Kidney epithelial cell (primary cell): Measurements from ENCODE around the gene HDAC11. TPM values are rescaled to one million over a fixed set of nuclear protein-coding genes. Genes with fewer than 3 reads are reported as not detected.
A peak's percentile ranks its signal among the peaks of the same experiment; 100 is the strongest.

Experiments used
- DNase-seq: peaks from one replicate; pipeline ENCODE4 v3.0.0-alpha.2; 2010; ENCODE audit warnings: low read depth
- H3K27me3 ChIP-seq: 2 replicates; pipeline ENCODE4 v1.6.0; 2011; ENCODE audit warnings: low read length; ENCODE audit not compliant: control insufficient read depth, insufficient read depth
- H3K36me3 ChIP-seq: 2 replicates; pipeline ENCODE4 v1.5.1; 2011; ENCODE audit warnings: low read length; ENCODE audit not compliant: control insufficient read depth, insufficient read depth
- H3K4me3 ChIP-seq: 2 replicates; pipeline ENCODE4 v1.5.1; 2011; ENCODE audit warnings: low read depth, mild to moderate bottlenecking, control low read depth, low read length
- total RNA-seq: library from RNA; depleted of rRNA; stranded (reverse); fragments of >200 nt; gene quantifications from 2 replicates; pipeline ENCODE4 v1.2.3, GENCODE V29; 2015
- TF ChIP-seq, protein P1 (sequence below): IDR thresholded peaks from 2 replicates; pipeline ENCODE4 v1.5.1; 2011; ENCODE audit warnings: mild to moderate bottlenecking, moderate library complexity, low read length, control low read depth, inconsistent platforms; ENCODE audit not compliant: insufficient read depth, poor library complexity, severe bottlenecking

HDAC11 gene
- total RNA-seq, 1 donor from 2014 or later = 14.3 TPM

DNA sequence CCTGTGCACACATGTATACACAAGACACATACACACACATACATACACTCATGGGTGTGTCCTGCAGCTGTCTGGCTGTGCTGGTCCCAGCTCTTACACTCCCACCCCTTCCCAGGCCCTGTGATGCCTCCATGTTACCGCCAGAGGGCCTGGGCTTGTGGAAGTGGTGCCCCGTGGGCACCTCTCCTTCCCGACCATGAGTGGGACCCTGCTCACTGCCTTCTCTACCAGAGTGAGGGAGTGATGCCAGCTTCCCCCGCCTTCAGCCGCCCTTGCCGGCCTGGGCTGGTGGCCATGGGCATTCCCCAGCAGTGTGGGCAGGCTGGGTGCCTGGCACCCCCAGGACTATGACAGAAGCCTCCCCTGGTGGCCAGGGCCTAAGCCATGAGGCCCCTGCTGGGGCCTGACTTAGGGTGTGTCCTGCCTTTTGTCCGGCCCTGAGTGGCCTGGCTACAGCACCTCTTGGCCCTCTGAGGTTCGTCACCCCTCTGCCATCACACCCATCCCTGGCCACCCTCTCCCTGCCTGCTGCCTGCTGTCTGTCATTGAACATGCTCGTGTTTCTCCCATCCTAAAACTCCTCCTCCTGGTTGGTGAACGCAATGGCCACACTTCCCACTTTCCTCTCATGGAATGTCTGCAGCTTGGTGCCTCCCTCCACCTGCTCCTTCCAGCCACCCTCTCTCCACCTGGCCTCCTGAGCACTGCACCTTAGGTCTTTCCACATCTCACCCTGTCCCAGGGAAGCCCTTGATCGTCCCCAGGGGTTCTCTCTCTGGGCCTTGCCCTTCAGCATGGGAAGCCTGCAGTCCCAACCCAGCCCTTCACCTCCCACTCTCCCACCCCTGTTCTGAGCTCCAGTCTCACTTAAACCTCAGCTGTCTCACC lies 14.6 kb downstream of the HDAC11 start:
- Histone ChIP-seq H3K27me3 (no peaks in the 10 kb centered on the region), H3K4me3 (no peak overlapping the region), H3K36me3 (no peaks in the 10 kb centered on the region)
- no peak for DNase-seq
- TF ChIP-seq, protein P1, sequence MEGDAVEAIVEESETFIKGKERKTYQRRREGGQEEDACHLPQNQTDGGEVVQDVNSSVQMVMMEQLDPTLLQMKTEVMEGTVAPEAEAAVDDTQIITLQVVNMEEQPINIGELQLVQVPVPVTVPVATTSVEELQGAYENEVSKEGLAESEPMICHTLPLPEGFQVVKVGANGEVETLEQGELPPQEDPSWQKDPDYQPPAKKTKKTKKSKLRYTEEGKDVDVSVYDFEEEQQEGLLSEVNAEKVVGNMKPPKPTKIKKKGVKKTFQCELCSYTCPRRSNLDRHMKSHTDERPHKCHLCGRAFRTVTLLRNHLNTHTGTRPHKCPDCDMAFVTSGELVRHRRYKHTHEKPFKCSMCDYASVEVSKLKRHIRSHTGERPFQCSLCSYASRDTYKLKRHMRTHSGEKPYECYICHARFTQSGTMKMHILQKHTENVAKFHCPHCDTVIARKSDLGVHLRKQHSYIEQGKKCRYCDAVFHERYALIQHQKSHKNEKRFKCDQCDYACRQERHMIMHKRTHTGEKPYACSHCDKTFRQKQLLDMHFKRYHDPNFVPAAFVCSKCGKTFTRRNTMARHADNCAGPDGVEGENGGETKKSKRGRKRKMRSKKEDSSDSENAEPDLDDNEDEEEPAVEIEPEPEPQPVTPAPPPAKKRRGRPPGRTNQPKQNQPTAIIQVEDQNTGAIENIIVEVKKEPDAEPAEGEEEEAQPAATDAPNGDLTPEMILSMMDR = peak; percentile 57

DNA sequence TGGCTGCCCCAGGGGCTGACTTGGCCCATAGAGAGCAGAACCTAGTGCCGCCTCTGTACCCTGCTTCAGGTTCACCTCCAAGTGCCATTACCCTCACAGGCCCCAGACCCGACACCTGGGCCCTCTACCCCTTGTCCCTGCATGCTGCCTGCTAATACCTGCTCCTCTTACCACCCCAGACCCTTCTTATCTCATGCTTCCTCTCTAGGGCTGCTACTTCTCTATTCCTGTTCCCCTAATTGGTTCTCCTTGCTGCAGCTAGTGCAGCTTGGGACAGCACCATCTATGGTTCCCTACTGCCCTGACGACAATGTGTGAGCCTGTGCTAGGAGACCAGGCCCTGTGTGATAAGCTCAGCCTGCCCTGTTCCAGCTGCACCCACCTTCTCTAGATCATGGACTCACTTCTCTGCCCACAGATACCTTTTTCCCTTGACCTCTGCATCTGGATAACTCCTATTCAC lies 15.3 kb downstream of the HDAC11 start:
- Histone ChIP-seq H3K27me3 (no peaks in the 10 kb centered on the region), H3K36me3 (no peaks in the 10 kb centered on the region), H3K4me3 (no peak overlapping the region)
- TF ChIP-seq, protein P1 = no peak
- no peak for DNase-seq

DNA sequence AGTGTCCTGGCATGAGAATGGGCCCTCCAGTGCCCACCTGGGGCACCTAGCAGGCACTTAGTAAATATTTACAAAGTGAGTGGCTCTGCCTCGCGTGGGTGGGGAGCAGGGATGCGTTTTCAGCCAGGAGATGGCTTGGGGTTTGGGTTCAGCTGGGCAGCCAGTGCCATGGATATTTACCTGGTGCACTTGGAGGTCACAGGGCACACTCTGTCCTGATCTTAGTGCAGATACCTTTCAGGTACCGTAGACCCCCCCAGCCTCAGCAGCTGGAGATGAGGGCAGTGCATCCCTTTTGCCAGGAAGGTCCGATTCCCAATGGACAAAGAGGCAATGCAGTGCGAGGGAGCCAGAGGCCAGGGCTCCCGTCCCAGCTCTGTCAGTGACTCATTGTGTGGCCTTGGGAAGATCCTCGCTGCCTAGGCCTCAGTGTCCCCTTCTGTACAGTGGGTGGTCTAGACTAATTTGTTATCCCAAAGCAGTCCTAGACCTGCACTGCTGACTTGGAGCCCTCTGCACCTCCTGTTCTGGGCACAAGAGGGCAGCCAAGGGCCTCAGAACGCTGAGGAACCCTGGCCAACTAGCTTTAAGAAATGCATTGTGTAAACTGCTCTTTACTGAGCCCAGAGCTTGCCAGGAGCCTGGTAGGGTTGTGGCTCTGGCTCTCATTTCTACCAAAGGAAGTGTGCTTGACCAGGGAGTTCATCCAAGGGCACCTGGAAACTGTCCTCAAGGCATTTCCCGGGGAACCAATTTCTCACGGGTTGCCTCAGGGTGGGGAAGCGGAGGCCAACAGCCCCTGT lies 16.0 kb downstream of the HDAC11 start:
- Histone ChIP-seq H3K36me3 (no peaks in the 10 kb centered on the region), H3K4me3 (no peak overlapping the region), H3K27me3 (no peaks in the 10 kb centered on the region)
- DNase-seq = peak; percentile 34
- TF ChIP-seq, protein P1 = peak; percentile 93

DNA sequence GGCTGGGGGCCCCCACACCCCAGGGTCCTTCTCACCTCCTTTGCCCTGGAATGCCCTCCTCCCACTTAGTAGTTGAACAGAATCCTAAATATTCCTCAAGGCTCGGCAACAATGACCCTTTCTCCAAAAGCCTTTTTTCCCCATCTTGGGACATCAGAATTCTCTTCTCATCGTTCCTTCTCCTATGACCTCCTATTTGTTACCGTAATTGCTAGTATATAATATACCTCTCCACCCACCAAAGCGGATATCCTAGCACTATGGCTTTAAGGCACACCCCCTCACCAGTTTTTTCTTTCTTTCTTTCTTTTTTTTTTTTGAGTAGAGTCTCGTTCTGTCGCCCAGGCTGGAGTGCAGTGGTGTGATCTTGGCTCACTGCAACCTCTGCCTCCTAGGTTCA lies 16.8 kb downstream of the HDAC11 start:
- DNase-seq = no peak
- no peaks in the 10 kb centered on the region for H3K36me3 ChIP-seq
- H3K27me3 ChIP-seq = no peaks in the 10 kb centered on the region
- TF ChIP-seq, protein P1 = no peak
- no peak overlapping the region for H3K4me3 ChIP-seq

DNA sequence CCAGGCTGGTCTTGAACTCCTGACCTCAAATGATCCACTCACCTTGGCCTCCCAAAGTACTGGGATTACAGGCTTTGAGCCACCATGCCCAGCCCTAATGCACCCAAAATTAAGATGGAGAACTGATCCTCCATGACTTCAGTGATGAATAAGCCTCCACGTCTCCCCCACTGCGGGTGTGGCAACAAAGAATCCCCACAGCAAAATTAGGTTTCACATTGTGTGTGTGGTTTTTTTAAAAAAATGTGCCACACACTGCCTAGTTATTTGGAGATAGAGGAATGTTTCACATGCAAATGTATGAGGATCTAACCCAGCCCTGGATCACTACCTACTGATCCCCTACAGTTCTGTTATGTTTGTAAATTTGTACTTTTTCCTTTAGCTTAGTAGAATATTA lies 17.3 kb downstream of the HDAC11 start:
- DNase-seq = no peak
- TF ChIP-seq, protein P1 = no peak
- H3K27me3 ChIP-seq = no peaks in the 10 kb centered on the region

More for the DNA sequence above, 17.3 kb downstream of the HDAC11 start:
- Histone ChIP-seq H3K36me3 (no peaks in the 10 kb centered on the region), H3K4me3 (no peak overlapping the region)
